HG02678 (cell line): ENCODE results near the gene LILRB3.
"Not testable (repeated sequence)": the region's sequence is repeated elsewhere in the genome, so short reads cannot be mapped to it uniquely, and the experiment has no call there.

Experiments used
- ATAC-seq: cut with Tn5 transposase; IDR thresholded peaks from one replicate; pipeline ENCODE4 v1.9.1; 2021; ENCODE audit warnings: mild to moderate bottlenecking, moderate library complexity; ENCODE audit not compliant: unreplicated experiment

Gene LILRB3

DNA sequence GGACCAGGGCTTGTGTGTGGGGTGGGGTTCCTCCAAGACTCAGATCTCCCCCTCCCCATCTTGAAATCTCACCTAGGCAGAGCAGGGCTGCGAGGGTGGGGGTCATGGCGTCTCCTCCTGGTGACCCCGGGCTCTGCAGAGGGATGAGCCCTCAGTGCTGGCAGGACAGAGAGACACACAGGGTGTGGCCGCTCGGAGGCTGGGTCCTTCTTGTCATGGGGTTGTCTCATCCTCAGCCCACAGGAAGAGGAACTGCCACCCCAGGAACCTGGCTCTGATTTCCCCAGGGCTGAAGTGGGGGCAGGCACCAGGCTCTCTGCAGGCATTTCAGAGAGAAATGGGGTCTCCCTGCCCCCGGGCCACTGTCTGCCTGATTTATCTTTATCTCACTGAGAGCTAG is 19.8 kb upstream of the LILRB3 start, which contains the start of gene LILRA6:
Gene LILRA6 (minus strand): TSS at position 145 of the 400 bp plus-strand sequence.
- ATAC-seq: not testable (repeated sequence)

DNA sequence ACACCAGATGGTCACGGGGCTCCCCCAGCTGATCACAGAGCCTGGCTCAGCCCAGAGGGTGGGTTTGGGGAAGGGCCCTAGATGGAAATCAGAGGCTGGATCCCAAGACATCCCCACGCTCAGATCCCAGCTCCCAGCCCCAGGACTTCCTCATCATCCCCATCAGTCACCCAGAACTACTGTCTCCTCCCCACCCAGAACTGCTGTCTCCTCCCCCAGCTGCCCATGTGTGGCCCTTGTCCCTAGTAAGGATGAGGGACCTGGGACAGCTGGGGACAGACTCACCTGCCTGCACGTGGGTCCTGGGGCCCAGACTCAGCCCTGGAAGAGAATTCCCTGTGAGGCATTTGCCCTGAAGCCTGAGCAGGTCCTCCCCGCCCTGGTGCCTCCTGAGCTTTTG is 19.4 kb upstream of the LILRB3 start:
- ATAC-seq: not testable (repeated sequence)

DNA sequence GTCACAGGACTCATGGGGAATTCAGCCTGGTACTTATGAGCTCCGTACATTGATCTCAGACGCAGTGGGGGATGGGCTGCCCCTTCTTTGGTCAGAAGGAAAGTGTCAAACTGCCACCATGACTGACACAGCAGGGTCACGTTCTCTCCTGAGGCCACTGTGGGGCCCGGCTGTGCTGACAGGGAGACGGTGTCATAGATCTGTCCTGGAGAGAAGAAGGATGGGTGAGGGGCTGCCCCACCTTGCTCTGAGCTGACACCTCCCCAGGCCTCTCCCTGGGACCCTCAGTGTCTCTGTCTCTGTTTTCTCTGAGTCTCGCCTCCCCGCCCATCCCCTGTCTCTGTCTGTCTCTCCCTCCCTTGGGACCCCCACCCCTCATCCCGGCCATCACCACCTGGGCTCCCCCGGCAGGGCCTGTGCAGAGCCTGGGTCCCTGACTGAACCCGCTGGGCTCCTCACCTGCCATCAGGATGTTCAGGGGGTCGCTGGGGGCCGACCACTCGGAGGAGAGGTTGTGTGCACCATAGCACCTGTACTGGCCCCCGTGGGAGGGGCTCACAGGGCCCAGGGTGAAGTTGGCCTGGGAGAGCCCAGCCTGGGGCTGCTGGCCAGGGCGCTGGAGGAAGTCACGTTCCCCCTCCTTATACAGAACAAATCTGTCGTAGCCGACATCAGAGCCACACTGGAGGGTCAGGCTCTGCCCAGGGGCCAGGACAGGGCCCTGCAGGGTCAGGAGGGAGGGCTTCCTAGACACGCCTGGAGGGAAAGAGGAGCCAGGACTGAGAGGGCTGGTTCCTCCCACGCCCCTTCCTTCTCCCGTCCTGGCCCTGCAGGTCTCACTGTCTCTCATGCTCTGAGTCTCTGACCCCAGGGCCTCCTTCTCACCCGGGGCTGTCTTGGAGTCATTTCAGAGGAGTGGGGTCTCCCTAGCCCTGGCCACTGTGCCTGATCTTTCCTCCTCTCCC is 17.8 kb upstream of the LILRB3 start:
- not testable (repeated sequence) for ATAC-seq

DNA sequence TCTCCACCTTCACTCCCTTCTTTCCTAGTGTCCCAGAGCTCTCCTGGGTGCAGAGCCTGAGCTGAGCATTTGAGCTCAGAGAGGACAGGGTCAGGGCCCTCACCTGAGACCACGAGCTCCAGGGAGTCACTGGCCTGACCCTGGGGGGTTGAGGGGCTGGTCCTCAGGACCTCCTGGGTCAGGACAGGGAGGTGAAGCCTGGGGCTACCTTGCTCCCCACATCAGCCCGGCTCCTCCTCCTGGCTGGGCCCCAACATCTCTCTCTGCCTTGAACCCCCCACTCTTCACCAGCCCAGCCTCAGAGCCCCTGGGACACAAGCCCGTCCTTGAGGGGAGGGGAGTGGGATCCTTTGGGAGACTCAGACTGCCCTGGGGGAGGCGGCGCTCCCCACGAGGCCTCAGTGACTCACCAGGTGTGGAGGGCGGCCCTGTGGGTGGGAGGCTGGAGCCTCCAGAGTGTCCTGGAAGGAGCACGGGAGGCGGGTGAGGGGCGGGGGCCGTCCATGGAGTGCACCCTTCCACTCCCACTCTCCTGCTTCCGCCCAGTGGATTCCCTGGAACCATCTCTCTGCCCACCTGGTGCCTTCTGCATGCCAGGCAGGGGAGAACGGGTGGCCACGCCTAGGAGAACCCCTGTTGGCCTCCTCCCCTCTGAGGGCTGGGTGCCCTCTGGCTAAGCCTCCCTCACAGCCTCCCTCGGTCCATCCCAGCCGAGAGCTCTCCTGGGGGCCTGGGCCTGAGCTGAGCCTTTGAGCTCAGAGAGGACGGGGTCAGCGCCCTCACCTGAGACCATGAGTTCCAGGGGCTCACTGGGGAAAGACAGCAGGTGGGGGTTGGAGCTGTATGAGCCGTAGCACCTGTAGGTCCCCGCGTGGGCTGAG is 16.9 kb upstream of the LILRB3 start:
- ATAC-seq: not testable (repeated sequence)

DNA sequence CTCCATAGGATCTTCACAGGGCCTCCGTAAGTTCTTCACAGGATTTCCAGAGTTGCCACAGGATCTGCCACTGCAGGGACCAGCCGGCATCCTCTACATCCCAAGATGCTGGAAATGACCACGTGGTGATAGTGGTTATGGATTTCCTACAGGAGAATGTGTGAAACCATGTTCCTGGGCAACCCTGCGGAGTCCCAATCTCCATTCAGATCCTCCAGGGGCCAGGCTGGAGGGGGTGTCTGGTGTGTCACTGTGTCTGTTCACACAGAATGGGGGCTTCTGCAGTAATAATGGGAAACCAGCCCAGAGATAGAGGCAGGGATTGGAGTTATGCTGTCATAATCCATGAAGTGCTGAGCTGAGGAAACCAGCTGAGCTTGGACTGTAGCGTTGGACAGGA is 11.1 kb upstream of the LILRB3 start:
- ATAC-seq: no peak

DNA sequence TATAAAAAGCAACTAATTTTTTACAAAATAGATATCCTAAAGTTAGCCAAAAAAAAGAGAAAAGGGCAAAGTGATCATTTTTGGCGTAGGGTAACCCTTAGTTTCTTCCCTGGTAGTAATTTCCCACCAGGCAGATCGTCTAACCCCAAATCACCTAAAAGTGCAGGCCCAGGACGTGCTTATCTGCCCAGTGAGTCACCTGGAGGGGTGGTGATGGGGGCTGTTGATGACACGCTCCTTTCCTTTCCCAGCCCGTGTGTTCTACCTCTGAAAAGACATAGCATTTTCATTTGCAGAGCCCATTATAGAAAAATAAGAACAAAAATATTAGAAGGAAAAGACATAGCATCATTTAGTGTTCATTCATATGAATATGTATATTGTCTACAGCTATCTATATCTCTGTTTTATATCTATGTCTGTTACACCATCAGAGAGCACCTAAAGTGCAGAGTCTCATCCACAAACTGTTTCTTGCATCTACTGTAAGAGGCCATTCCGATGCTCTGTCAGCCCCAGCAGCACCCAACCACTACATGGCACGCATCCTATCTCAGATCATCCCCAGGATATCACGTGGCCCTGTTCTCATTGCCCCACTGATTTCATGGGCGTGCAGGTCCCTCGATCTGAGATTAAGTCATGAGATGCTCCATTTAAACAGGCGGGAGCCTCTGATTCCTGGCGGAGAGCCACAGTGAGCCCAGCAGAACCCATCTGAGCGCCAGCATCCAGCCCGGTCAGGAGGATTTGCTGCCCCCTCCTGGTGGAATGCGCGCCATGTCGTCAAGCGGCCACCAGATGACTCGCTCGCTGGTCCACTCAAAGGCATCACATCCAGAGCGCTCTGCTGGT is 8.5 kb upstream of the LILRB3 start:
- ATAC-seq: peak; percentile 81

DNA sequence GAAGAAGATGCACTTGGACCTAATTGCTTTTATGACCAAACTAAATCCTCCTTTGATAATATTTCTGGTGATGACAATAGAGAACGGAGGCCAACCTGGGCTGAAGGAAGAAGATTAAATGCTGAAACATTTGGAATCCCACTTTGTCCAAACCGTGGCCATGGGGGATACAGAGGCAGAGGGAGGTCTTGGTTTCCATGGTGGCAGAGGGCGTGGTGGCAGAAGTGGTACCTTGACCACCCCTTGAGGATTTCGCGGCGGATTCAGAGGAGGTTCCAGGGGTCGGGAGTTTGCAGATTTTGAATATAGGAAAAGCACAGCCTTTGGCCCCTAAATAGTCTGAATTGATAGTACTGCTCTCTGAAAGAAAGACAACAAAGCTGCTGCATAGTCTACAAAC is 7.2 kb upstream of the LILRB3 start:
- no peak for ATAC-seq

DNA sequence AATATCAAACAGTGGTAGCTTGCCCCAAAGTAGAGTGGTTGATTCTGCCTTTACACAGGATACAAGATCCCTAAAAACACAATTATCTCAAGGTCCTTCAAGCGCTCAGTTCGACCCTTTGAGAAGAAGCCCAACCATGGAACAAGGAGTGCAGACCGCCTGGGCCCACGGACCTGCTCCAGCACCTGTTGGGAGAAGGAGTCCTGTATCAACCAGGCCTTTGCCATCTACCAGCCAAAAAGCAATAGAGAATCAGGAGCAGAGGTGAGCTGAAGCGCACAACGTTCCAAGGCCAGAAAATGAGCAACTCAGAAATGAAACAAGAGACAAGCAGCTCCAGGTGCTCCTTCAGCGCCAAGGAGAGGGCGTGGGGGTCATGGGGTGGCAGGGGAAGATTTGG is 6.3 kb upstream of the LILRB3 start:
- ATAC-seq: no peak

DNA sequence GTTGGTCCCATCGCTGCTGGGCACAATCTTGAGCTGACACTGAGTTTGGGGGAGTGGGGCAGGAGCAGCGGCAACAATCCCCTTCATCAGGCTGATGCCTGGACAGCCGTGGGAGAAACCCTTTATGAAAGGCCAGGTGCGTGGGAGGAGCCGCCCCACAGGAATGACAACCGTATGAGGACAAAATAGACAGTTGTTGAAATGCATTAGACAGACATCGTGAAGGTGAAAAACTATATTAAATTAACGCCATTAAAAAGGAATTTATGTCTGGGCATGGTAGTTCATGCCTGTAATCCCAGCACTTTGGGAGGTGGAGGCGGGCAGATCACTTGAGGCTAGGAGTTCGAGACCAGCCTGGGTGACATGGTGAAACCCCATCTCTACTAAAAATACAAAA is 1.8 kb upstream of the LILRB3 start:
- not testable (repeated sequence) for ATAC-seq

DNA sequence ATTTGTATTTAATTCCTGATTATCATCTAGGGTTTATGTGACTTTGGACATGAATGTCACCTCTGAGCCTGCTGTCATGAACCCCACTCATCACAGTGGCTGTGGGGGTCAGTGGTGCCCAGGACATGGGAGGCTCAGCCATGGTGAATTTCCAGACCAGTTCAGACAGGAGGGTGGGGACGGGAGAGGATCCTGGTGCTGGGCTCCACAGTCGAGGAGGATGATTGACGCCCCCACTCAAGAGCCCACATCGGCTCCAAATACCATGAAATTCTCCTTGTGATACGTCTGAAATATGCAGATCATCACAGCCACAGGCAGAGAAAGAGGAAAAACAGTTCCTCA is 1.1 kb upstream of the LILRB3 start:
- ATAC-seq: not testable (repeated sequence)

DNA sequence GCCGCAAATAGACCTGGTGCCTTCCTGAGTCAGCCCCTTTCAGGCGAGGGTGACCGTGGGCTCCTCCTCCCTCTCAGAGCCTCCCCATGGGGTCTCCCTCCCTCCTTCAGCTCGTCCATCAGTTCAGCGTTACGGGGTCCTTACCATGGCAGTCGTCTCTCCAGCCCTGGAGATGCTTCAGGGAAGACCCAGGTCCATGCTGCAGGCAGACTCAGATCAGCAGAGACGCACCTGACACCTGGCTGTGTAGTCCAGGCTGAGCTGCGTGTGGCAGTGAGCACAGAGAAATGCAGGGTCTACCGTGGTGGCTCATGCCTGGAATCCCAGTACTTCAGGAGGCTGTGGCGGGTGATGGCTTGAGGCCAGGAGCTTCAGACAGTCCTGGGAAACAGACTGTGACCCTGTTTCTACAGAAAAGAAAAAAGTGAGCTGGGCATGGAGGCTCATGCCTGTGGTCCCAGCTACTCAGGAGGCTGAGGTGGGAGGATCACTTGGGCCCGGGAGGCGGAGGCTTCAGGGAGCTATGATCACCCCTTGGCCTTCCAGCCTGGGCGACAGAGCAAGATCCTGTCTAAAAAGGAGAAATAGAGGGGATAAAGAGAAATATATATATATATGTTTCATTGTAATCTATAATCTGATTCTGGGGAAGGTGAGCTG is 600 bp upstream of the LILRB3 start:
- not testable (repeated sequence) for ATAC-seq

DNA sequence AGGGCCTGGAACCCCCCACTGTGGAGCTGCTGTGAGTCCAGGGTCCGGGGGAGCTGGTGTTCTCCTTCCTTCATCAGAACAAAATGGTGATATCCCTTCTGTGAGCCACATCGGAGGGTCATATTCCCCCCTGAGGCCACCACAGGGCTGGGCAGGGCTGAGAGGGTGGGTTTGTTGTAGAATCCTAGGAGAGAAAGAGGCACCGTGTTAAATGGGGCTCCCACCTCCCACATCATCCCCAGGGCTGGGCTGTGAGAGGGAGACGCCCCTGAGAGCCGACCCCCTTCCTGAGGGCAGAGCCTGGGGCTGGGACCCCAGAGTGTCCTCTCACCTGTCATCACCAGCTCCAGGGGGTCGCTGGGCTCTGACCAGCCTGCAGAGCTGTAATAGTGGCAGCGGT is 860 bp downstream of the LILRB3 start:
- not testable (repeated sequence) for ATAC-seq

DNA sequence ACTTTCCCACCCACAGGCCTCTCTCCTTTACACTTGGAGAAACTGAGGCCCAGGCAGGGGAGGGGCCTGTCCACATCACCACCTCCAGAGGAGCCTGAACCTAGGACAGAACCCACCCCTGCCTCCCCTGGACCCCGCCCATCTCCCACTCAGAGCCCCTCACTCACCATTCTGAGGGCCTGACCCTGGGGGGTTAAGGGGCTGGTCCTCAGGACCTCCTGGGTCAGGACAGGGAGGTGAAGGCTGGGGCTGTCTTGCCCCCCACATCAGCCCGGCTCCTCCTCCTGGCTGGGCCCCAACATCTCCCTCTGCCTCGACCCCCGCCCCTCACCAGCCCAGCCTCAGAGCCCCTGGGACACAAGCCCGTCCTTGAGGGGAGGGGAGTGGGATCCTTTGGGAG is 3.1 kb downstream of the LILRB3 start:
- ATAC-seq: not testable (repeated sequence)

DNA sequence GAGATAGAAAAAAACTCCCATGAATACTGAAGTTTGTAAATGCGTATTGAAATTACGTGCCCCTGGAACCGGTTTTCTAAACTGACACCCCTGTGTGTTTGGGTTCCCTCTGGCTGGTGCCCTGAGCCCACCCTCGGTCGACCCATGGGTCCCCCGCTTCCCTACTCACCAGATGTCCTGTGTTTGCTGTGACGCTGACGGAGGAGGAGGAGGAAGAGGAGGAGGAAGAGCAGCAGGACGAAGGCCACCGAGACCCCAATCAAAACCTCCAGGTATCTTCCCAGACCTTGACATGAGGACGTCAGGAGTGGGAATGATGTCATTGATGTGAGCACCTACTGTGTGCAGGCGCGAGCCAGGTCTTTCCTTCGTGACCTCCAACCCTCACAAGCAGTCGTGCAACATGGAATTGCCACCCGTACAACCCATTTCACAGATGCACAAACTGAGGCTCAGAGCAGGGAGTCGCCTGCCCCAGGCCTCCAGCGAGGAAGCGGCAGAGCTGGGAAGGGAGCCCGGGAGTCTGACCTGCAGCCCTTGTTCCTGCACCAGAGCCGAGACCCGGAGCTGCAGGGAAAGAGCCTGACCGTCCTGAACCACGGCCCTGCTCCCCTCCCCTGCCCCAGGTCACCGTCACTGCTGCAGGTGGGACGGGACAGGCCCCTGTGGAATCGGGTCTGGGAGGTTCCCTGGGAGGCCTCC is 3.7 kb downstream of the LILRB3 start:
- ATAC-seq: no peak

DNA sequence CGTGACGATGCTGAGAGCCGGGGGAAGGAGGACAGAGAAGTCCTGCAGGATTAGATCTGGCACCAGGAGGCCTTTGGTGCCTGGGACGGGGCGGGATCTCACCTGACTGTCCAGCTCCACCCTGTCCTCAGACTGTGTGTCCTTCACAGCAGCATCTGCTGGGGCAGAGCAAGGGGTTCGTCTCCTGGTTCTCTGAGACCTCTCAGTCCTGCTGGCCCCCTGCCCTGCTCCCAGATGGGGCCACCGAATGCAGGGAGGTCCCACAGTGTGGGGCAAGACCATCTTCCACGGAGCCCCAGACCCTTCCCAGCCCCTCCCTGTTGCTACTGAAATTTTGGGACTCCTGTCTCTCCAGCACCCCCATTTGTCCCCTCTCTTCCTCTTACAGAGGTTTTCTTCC is 4.5 kb downstream of the LILRB3 start:
- no peak for ATAC-seq

DNA sequence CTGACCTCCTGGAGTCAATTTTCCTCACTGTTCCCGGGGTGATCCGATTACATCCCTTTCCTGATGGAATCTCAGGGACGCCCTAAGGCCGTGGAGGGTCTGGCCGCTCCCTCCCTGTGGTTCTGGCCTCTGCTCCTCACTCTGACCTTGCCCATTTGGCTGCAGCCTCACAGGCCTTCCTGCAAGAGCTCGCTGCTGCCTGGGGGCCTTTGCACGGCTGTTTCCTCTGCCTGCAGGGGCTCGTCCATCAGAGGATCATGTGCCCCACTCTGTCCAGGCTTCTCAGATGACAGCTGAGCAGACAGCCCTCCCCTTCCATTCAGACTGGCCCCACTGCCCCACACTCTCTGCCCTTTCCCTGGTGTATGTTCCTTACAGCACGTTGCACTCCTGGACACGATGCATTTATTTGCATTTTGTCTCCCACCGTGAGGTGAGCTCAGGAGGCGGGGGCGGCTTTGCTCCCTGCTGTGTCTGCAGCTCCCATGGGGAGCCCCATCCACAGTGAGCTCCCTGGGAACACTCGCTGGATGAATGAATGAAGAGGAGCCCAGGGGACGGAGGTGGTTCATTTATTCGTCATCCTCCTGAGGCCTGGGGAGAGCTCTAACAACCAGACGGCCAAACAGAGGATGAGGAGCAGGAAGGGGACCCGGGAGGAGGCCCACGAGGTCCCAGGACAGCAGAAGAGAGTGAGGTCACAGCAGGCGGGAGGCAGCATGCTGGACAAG is 5.1 kb downstream of the LILRB3 start:
- not testable (repeated sequence) for ATAC-seq

DNA sequence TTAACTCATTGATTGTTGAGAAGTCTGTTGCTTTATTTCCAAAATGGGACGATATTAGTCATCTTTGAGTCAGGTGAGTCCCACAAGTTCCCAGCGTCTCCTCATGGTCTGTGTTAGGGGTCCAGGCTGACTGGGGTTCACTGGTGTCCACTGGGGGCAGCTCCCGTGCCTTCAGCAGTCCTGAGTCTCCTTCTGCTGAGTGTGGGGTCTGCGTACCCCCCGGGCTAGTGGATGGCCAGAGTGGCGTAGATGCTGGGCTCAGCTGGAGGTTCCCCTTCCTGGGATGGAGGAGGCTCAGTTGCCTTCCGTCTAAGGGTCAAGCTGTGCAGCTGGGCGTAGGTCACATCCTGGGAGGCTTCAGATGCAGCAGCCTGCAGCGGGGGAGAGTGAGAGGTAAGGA is 5.9 kb downstream of the LILRB3 start:
- ATAC-seq: no peak

DNA sequence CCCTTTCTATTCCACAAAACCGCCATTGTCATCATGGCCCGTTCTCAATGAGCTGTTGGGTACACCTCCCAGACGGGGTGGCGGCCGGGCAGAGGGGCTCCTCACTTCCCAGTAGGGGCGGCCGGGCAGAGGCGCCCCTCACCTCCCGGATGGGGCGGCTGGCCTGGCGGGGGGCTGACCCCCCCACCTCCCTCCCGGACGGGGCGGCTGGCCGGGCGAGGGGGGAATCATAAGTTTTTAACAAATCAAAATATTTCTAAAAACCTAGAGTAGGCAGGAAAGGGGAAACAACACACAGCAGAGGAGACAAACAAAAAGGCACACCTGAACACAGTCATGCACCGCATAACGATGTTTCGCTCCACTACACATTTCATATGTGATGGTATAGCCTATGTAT is 8.1 kb downstream of the LILRB3 start:
- ATAC-seq: not testable (repeated sequence)

DNA sequence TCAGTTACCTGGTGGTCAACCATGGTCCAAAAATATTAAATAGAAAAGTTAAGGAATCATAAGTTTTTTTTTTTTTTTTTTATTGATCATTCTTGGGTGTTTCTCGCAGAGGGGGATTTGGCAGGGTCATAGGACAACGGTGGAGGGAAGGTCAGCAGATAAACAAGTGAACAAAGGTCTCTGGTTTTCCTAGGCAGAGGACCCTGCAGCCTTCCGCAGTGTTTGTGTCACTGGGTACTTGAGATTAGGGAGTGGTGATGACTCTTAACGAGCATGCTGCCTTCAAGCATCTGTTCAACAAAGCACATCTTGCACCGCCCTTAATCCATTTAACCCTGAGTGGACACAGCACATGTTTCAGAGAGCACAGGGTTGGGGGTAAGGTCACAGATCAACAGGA is 8.6 kb downstream of the LILRB3 start:
- not testable (repeated sequence) for ATAC-seq
